GM15510 (cell line): ENCODE data around the gene PPIL3.

Source experiments
- POLR2A ChIP-seq: IDR thresholded peaks from 3 replicates; pipeline ENCODE4 v1.6.1; 2011; ENCODE audit warnings: borderline replicate concordance; ENCODE audit not compliant: insufficient read length; ENCODE audit errors: extremely low read depth

The PPIL3 gene

DNA sequence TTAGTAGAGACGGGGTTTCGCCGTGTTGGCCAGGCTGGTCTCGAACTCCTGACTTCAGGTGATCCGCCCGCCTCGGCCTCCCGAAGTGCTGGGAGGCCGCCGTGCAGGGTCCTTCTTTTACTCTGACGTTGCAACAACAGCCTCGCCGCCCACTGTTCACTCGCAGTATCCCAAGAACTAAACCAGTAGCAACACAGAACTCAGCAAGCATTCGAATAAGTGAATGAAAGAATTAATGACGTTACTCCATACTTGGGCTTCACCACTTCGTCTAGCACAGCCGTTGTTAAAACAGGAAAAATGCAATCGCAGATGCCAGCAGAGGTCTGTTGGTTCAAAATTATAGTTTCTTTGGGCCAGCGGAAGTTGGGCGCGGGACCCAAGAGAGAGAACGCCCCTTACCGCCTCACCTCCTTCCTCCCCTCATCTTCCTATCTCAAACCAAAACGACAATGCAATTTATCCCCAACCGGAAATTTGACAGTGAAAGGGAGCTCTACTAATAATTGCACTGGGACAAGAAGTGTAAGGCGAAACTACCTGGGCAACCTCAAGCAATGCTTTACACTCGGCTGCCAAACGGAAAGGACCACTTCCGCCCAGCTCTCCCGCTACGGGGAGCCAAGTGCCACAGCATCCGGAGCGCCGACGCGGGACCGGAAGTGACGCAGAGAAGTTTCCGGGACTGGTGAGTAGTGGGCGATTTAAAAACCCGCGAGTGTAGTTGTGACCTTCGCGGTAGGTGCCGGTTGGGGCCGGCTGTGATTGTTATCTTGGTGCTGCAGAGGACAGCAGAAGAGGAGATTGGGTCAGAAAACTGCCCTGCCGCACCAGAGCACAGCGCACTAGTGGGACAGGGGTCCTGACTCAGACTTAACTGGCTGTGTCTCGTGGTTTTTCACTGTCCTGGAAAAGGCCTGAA lies at the start of gene PPIL3, which contains the start of gene NIF3L1:
TSS of gene PPIL3 (minus strand) at position 374 of the 922 bp plus-strand sequence. CDS start 1,462 bp downstream, outside the sequence.
TSS of gene NIF3L1 (plus strand) at position 668 of the 922 bp plus-strand sequence. CDS start 2,573 bp downstream, outside the sequence.
- TF ChIP-seq POLR2A = peak; percentile 53

DNA sequence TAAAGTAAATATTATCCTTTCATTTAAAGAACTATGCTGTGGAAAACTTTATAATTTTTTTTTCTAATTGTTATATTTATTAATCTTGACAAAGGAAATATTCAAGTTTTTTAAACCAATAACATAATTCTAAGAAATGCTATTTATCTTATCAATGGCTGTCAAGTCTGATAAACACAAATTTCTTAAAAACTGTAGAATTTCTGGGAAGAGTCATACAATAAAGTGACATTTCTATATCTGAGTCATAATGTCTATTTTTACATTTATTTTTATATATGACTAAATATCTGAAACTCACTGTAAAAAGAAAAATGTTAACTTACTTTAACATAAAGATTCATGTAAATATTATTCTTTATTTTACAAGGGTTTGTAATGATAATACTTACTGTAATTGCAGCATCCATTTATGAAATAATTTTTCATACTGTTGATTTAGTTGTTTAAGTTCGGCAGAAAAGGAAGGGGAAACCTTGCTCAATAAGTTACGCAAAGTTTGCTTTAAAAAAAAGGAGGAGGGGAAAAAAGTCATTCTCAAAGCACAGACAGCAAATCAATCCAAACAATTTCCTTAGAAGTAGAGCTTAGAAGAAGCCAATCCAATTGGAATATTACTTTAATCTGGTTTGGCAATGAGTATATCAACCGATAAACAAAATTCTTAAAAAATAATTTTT lies 42.2 kb upstream of the PPIL3 start:
- TF ChIP-seq POLR2A = no peak

DNA sequence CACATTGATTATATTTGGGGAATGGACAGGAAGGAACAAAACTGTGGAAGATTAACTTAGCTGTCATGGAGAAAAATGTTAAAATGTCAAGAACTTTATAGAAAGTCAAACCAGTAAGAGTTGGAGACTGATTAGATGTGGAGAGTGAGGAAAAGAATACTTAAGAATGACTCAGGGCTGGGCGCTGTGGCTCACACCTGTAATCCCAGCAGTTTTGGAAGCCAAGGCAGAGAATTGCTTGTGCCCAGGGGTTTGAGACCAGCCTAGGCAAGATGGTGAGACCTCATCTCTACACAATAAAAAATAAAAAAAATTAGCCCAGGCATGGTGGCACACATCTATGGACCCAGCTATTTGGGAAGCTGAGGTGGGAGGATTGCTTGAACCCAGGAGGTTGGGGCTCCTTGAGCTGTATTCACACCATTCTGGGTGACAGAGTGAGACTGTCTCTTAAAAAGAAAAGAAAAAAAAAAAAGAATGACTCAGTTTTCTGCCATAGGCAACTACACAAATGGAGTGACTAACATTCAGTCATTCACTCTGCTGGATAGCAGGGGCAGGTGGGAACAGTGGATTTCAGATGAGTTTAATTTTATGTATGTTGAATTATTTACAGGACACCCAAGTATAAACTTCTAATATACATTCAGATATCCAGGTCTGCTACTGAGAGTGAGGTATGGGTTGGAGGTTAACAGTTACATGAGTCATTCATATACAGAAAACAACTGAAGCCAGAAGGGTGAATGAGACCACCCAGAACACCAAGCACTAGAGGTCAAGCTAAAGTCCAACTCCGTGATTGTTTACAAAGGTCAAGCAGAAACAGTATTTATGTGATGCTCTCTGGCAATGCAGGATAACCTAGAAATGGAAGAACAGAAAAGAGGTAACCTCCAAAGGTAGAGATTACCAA lies 40.7 kb upstream of the PPIL3 start:
- no peak for TF ChIP-seq POLR2A

- no peak for TF ChIP-seq POLR2A
Measured at GRCh38 chr2:200922439-200922838, 33.6 kb upstream of the PPIL3 start.

DNA sequence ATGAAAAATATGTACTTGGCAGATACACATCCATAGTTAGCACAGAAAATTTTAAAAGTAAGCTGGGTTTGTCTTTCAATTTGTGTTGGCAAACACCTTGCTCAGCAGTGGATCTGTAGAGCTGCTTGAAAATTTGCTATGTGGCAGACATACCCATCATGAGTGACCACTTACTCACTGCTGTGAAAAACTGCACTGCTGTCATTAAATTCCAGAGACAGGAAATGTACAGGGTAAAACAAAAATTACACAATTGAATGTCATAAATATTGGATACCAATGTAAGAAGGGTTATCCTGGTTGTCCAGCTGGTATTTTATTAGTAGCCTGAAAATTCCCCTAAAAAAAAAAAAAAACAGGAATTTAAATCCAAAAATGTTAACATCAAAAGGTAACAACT lies 24.8 kb upstream of the PPIL3 start:
- no peak for TF ChIP-seq POLR2A

DNA sequence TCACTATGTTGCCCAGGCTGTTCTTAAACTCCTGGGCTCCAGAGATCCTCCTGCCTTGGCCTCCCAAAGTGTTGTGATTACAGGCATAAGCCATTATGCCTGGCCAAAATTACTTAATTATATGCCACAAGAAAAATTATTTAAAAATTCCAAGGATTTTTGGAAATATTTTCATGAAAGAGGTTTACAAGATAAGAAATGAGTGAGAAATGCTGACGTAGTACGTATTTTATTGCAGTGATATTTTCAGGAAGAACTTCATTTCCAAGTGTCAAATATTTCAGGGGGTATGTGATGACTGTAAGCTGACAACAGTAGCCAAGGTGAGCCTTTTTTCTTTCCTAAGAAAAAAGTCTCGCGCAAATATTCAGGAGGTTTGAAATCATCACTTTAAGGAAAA lies 21.1 kb upstream of the PPIL3 start:
- TF ChIP-seq POLR2A = no peak

DNA sequence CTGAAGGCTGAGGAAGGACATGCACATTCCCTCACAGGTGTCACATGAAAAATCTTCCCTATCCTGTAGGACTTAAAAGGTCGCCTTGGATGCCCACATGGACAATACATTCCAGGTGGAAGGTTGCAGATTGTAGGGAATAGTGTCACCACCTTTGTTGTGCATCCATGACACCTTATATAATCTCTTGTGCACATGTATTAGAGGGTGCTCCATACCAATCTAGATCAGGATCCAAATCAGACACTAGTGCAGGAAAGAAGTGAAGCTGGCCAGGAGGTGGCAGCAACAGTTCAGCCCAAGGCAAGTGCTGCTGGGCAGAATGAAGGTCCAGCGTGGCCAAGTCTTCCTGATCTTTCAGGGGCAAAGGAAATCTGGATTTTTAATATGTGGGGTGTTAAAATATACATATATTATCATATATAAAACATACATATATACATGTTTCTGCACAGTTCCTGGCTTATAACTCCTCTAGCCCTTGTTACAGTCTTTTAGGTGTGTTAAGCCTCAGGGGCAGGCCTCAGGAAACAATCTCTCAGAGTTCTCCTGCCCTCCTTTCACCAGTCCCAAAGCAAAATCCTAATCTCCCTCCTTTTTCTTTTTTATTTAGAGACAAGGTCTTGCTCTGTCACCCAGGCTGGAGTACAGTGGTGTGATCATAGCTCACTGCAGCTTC lies 16.9 kb upstream of the PPIL3 start:
- TF ChIP-seq POLR2A = no peak

DNA sequence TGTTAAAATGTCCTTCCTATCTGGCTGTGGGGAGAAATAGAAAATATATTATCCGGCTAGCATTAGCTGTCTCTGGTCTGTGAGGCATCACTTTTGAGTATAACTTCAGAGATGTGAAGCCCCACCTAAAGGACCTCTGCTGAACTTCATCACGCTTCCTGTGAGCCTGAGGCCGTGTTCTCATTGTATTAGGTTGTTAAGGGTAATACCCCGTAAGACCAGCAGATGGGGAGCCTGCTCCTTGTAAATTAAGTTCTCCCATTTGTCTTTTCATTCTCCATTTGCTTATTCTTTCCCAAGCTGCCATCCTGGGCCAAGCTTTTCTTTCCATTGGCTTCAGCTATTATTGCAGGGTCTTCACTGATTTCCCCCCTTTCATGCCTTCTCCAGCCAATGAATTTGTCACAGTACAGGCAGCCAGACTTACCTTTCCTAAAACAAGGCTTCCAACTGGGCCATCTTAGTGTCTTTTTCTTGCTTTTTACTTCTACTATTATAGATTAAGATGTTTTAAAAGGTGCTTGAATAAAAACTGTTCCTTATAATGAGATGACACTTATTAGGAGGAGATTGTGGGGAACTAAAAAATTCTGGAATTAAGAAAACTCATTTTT lies 12.7 kb upstream of the PPIL3 start:
- TF ChIP-seq POLR2A = no peak

- no peak for TF ChIP-seq POLR2A
Measured at GRCh38 chr2:200899482-200899881, 10.6 kb upstream of the PPIL3 start.

DNA sequence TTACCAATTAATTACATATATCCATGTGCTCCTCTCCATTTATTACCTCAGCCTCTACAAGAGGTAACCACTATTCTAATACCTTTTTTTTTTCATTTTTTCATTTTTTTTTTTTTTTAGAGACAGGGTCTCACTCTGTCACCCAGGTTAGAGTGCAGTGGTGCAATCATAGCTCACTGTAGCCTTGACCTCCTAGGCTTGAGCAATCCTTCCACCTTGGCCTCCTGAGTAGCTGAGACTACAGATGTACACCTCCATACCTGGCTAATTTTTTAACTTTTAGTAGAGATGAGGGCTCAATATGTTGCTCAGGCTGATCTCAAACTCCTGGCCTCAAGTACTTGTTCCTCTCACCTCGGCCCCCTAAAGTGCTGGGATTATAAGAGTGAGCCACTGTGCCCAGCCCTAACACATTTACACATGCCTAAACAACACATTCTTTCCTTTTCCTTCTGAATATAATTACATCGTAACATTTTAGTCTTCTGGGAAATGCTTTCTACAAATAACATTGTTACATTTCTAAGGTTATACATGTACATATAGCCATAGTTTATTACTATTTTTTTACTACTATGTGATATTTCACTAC lies 10.5 kb downstream of the PPIL3 start:
- no peak for TF ChIP-seq POLR2A

DNA sequence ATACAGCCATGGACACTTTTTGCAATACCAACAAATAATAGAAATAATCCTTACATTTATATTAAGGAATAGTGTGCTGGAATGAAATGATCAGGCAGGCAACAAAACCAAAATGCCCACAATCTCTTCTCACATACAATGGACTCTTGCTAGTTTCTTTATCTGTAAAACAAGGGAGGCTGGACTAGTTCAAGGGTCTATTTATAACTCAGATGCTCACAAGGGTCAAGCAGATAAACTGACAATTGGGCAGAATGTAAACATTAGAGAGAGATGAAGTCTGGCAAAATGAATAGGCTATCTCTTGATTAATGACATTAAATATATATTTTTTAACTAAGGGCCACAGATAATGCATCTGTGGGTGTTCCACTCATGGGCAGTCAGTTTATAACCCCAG lies 11.4 kb downstream of the PPIL3 start:
- no peak for TF ChIP-seq POLR2A

- TF ChIP-seq POLR2A = no peak
Measured at GRCh38 chr2:200873560-200873959, 15.3 kb downstream of the PPIL3 start.

- no peak for TF ChIP-seq POLR2A
Measured at GRCh38 chr2:200871151-200871550, 17.7 kb downstream of the PPIL3 start.

GRCh38 chr2:200869014-200869413 lies 19.9 kb downstream of the PPIL3 start:
- no peak for TF ChIP-seq POLR2A
